HepG2 (cell line): ENCODE measurements around the gene CEP44. TPM values are rescaled to one million over a fixed set of nuclear protein-coding genes. Genes with fewer than 3 reads are reported as not detected.

Experiments
- ATAC-seq: fragments of 200-7000 bp; cut with Tn5 transposase; 3 replicates; pipeline ENCODE4 v1.9.1; 2020; ENCODE audit warnings: mild to moderate bottlenecking, moderate library complexity
- BruUV-seq: library from RNA; stranded (reverse); fragments of 400-500 nt; replicated peaks from 2 replicates; lab custom pipeline; 2021; lab: Mats Ljungman, UMichigan
- CTCF ChIA-PET: fragments of 300-600 bp; formaldehyde crosslinking; extraction: SDS; loops from one replicate; lab custom pipeline; 2021; ENCODE audit warnings: low total read pairs, inconsistent platforms, low intra/inter-chr PET ratio; lab: Yijun Ruan, JAX
- POLR2A ChIA-PET: fragments of 350-600 bp; sonication (Branson Sonifier 250); formaldehyde crosslinking; loops from one replicate; lab custom pipeline; 2020; ENCODE audit warnings: antibody characterized with exemption, inconsistent platforms; lab: Yijun Ruan, JAX
- DNase-seq: peaks from one replicate; pipeline ENCODE4 v3.0.0-alpha.2; 2015; ENCODE audit warnings: low spot score
- FAIRE-seq: peaks from 3 replicates; lab custom pipeline; 2011; peaks lifted over from hg19 to GRCh38; lab: Jason Lieb, UNC
- H2AFZ ChIP-seq: one replicate; pipeline ENCODE4 v1.6.1; 2011; ENCODE audit warnings: low read length, inconsistent platforms
- H3K27ac ChIP-seq: fragments of 300-600 bp; 3 replicates; pipeline ENCODE4 v1.8.0; 2011; ENCODE audit warnings: mixed run types, mild to moderate bottlenecking, mixed read lengths, low read length, inconsistent platforms; ENCODE audit not compliant: insufficient read depth; ENCODE audit errors: extremely low read length
- H3K27me3 ChIP-seq, 2 experiments: fragments of 200-600 bp in 1 of 2; 2 replicates in 1 of 2; 3 replicates in 1 of 2; pipeline versions ENCODE4 v1.6.0 to v1.8.0; 2011; ENCODE audit warnings: low read length in 2 of 2, mild to moderate bottlenecking in 2 of 2, moderate library complexity in 2 of 2, inconsistent platforms in 1 of 2; ENCODE audit not compliant: insufficient read depth in 2 of 2, control insufficient read depth in 1 of 2
- H3K36me3 ChIP-seq, 2 experiments: fragments of 200-600 bp in 1 of 2; replicated peaks in 1 of 2; 2 replicates in 1 of 2; 3 replicates in 1 of 2; pipeline versions ENCODE4 v1.5.1 to v1.8.0; 2011; ENCODE audit warnings: low read length in 2 of 2, inconsistent platforms in 1 of 2; ENCODE audit not compliant: insufficient read depth in 2 of 2, control insufficient read depth in 1 of 2
- H3K4me1 ChIP-seq: 2 replicates; pipeline ENCODE4 v1.5.1; 2012; ENCODE audit warnings: low read length, inconsistent platforms; ENCODE audit not compliant: insufficient read depth
- H3K4me2 ChIP-seq: 2 replicates; pipeline ENCODE4 v1.6.0; 2011; ENCODE audit warnings: low read depth, low read length, inconsistent platforms
- H3K4me3 ChIP-seq, 3 experiments: fragments of 200-600 bp in 1 of 3; sonication (generic), shearing (Covaris generic) in 1 of 3; replicated peaks in 1 of 3; 2 replicates each; pipeline ENCODE4 v1.5.1; 2011 to 2016; ENCODE audit warnings: low read length in 3 of 3, inconsistent platforms in 2 of 3, low read depth in 2 of 3, mild to moderate bottlenecking in 2 of 3, control low read depth in 1 of 3, mixed read lengths in 1 of 3; ENCODE audit not compliant: insufficient read depth in 1 of 3
- H3K79me2 ChIP-seq: one replicate; pipeline ENCODE4 v1.6.1; 2011; ENCODE audit warnings: low read length, inconsistent platforms; ENCODE audit not compliant: insufficient read depth
- H3K9ac ChIP-seq: 2 replicates; pipeline ENCODE4 v1.6.0; 2011; ENCODE audit warnings: mild to moderate bottlenecking, low read depth, low read length, inconsistent platforms; ENCODE audit not compliant: insufficient read depth
- H3K9me3 ChIP-seq: 2 replicates; pipeline ENCODE4 v1.5.1; 2012; ENCODE audit warnings: mild to moderate bottlenecking, low read length
- H4K20me1 ChIP-seq: 2 replicates; pipeline ENCODE4 v1.6.0; 2011; ENCODE audit warnings: inconsistent platforms, mild to moderate bottlenecking, low read length, moderate library complexity; ENCODE audit not compliant: insufficient read depth
- AHR ChIP-seq: IDR thresholded peaks from 2 replicates; pipeline ENCODE4 v1.6.1; 2018; ENCODE audit warnings: missing genetic modification reagents, missing compliant biosample characterization
- ARHGAP35 ChIP-seq: sonication (generic); formaldehyde crosslinking; IDR thresholded peaks from 2 replicates; pipeline ENCODE4 v1.9.0; 2022; ENCODE audit warnings: mild to moderate bottlenecking, inconsistent platforms, moderate library complexity, missing genetic modification reagents, borderline replicate concordance
- ARNT ChIP-seq: fragments of 450-650 bp; IDR thresholded peaks from 2 replicates; pipeline ENCODE4 v1.6.1; 2017
- FOXM1 ChIP-seq: sonication (generic); formaldehyde crosslinking; IDR thresholded peaks from 2 replicates; pipeline ENCODE4 v1.5.0; 2020; ENCODE audit warnings: missing genetic modification reagents
- KAT8 ChIP-seq: IDR thresholded peaks from 2 replicates; pipeline ENCODE4 v1.6.1; 2016; ENCODE audit warnings: missing genetic modification reagents, missing compliant biosample characterization
- NR2C2 ChIP-seq: sonication (generic); formaldehyde crosslinking; IDR thresholded peaks from 2 replicates; pipeline ENCODE4 v1.4.0; 2020; ENCODE audit warnings: missing genetic modification reagents, mild to moderate bottlenecking, moderate library complexity, borderline replicate concordance
- TCF7 ChIP-seq: sonication (generic); IDR thresholded peaks from 2 replicates; pipeline ENCODE4 v1.6.1; 2016; ENCODE audit warnings: antibody characterized with exemption, low read depth
- YY1 ChIP-seq: IDR thresholded peaks from 2 replicates; pipeline ENCODE4 v1.6.1; 2011; ENCODE audit warnings: low read length, low read depth, moderate library complexity, mild to moderate bottlenecking; ENCODE audit not compliant: insufficient read depth, insufficient replicate concordance
- ZBTB1 ChIP-seq: sonication (generic); formaldehyde crosslinking; IDR thresholded peaks from 2 replicates; pipeline ENCODE4 v1.4.0; 2020; ENCODE audit warnings: missing genetic modification reagents, borderline replicate concordance
- ZBTB21 ChIP-seq: sonication (generic); formaldehyde crosslinking; IDR thresholded peaks from 2 replicates; pipeline ENCODE4 v1.4.0; 2020; ENCODE audit warnings: missing genetic modification reagents
- ZKSCAN1 ChIP-seq: fragments of 150-350 bp; IDR thresholded peaks from 2 replicates; pipeline ENCODE4 v1.6.1; 2014; ENCODE audit warnings: low read length
- ZNF441 ChIP-seq: sonication (generic); formaldehyde crosslinking; IDR thresholded peaks from 2 replicates; pipeline ENCODE4 v1.7.0; 2021; ENCODE audit warnings: missing genetic modification reagents, borderline replicate concordance
- ZNF556 ChIP-seq: sonication (generic); formaldehyde crosslinking; IDR thresholded peaks from 2 replicates; pipeline ENCODE4 v1.4.0; 2020; ENCODE audit warnings: mild to moderate bottlenecking, missing genetic modification reagents, borderline replicate concordance
- WGBS: methylation state at CpG from one replicate; pipeline ENCODE4 v1.1.6; 2017; ENCODE audit warnings: low lambda C conversion rate; 5-methylcytosine and 5-hydroxymethylcytosine counted together
- in situ Hi-C: cut with HindIII; loops from 2 replicates; pipeline ENCODE4 v1.10.0; 2017; ENCODE audit warnings: low pct_unique_long_range_greater_than_20kb; ENCODE audit not compliant: extremely low pct_ligation_motif_present
- intact Hi-C: fragments of 100-400 bp; cut with micrococcal nuclease; formaldehyde crosslinking; loops from one replicate; pipeline ENCODE4 v1.10.0; 2022; ENCODE audit not compliant: unreplicated experiment
- polyA plus RNA-seq, 8 experiments: library from polyadenylated mRNA; depleted of rRNA in 3 of 8; stranded (reverse) in 7 of 8; unstranded in 1 of 8; fragments of >200 nt; fragmentation: Illumina TruSeq in 4 of 8; extraction: Trizol in 4 of 8; gene quantifications; 2 replicates each; pipeline versions ENCODE4 v1.2.1 to v1.2.3, GENCODE V29; 2011 to 2016; ENCODE audit warnings: low read depth in 4 of 8, missing spikeins in 1 of 8, mixed read lengths in 1 of 8; ENCODE audit not compliant: insufficient read depth in 1 of 8
- total RNA-seq, 5 experiments: library from RNA; depleted of rRNA; stranded (reverse); fragments of >200 nt; fragmentation: Illumina TruSeq; extraction: Trizol; gene quantifications; 2 replicates each; pipeline ENCODE4 v1.2.3, GENCODE V29; 2016; ENCODE audit warnings: low read depth in 1 of 5

Gene CEP44
- total and polyA plus RNA-seq, 2 of the 13 experiments (the other 11 are each of a cell fraction or from before 2014, with no cell fraction given): 5.5 to 11.9 TPM

- CTCF ChIA-PET: no interaction called here
- no peak overlapping the region for H3K4me2 ChIP-seq
- in situ Hi-C loops (no loop called here), intact Hi-C loops (no loop called here)
- DNase-seq (no peak), ATAC-seq (no peak), FAIRE-seq (no peak)
- no peaks in the 10 kb centered on the region for H3K36me3 ChIP-seq
- H3K79me2 ChIP-seq: no peaks in the 10 kb centered on the region
- BruUV-seq: no TSS peak
- no peaks in the 10 kb centered on the region; a peak in 1 of 5 replicates for H3K27me3 ChIP-seq
- no peak for TF ChIP-seq ARHGAP35 (CRISPR knock-in tag)
- no peak for TF ChIP-seq FOXM1 (CRISPR knock-in tag)
- no peak for TF ChIP-seq NR2C2 (CRISPR knock-in tag)
- no peak for TF ChIP-seq KAT8 (CRISPR knock-in tag)
- no peak for TF ChIP-seq AHR (CRISPR knock-in tag)
- no peak for TF ChIP-seq ZNF556 (CRISPR knock-in tag)
- no peak for TF ChIP-seq ZKSCAN1
- no peak for TF ChIP-seq ZNF441 (CRISPR knock-in tag)
- TF ChIP-seq YY1: no peak
- TF ChIP-seq ZBTB21: no peak
- TF ChIP-seq ARNT: no peak
- TF ChIP-seq ZBTB1: no peak
- TF ChIP-seq TCF7: no peak
- no peak overlapping the region for H2AFZ ChIP-seq
- no peaks in the 10 kb centered on the region for H4K20me1 ChIP-seq
- no peak overlapping the region for H3K27ac ChIP-seq
- no peaks in the 10 kb centered on the region for H3K4me1 ChIP-seq
- H3K9ac ChIP-seq: no peak overlapping the region
- no peaks in the 10 kb centered on the region for H3K9me3 ChIP-seq
- no peak overlapping the region for H3K4me3 ChIP-seq
- POLR2A ChIA-PET: no interaction called here
- 93% methylated on average over 5 of the region's 5 CpGs for WGBS
Observed at GRCh38 chr4:174273930-174274329, 9.8 kb upstream of the CEP44 start.
